GM13977 (cell line): Measurements from ENCODE around the gene DCTD.

Experiments used
- DNase-seq: peaks from one replicate; pipeline ENCODE4 v3.0.0; 2012; ENCODE audit warnings: low spot score
- in situ Hi-C: fragments of 300-500 bp; cut with MboI; formaldehyde crosslinking; loops from one replicate; pipeline ENCODE4 v1.12.0; 2022; ENCODE audit warnings: low sequenced_read_pairs, low pct_unique_long_range_greater_than_20kb, mixed read lengths, inconsistent platforms; ENCODE audit not compliant: unreplicated experiment
- TF ChIP-seq, protein P1 (sequence below): IDR thresholded peaks from 2 replicates; pipeline ENCODE4 v1.5.1; 2012; ENCODE audit warnings: mild to moderate bottlenecking, control low read depth; ENCODE audit not compliant: insufficient read depth; ENCODE audit errors: extremely low read depth, missing control alignments

Gene DCTD

GRCh38 chr4:182896421-182896820 is 20.8 kb downstream of the DCTD start:
- TF ChIP-seq, protein P1, sequence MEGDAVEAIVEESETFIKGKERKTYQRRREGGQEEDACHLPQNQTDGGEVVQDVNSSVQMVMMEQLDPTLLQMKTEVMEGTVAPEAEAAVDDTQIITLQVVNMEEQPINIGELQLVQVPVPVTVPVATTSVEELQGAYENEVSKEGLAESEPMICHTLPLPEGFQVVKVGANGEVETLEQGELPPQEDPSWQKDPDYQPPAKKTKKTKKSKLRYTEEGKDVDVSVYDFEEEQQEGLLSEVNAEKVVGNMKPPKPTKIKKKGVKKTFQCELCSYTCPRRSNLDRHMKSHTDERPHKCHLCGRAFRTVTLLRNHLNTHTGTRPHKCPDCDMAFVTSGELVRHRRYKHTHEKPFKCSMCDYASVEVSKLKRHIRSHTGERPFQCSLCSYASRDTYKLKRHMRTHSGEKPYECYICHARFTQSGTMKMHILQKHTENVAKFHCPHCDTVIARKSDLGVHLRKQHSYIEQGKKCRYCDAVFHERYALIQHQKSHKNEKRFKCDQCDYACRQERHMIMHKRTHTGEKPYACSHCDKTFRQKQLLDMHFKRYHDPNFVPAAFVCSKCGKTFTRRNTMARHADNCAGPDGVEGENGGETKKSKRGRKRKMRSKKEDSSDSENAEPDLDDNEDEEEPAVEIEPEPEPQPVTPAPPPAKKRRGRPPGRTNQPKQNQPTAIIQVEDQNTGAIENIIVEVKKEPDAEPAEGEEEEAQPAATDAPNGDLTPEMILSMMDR, result no peak
- in situ Hi-C loops, result no loop called here
- no peak for DNase-seq

DNA sequence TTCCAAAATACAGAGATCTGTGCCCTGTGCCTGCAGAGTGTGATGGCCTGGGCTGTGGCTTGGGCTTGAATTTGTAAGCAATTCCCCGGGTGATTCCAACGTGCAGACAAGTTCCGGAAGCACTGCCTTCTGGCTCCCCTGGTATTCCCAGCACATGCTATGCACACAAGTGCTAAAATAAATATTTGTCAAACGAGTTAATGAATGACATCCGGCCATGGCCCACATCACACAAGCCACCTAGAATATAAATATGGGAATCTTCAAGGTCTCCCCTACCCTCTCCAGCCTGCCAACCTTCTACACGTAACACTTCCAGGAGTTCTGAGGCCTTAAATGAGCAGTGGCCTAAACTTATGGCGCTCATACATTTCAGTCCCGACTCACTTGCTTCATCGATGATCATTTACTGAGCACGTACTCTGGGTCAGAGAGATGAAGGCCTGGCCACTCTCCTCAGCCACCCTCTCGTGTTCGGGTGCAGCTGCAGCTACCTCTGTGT is 21.3 kb downstream of the DCTD start:
- in situ Hi-C loops, result no loop called here
- DNase-seq, result no peak
- TF ChIP-seq, protein P1, result no peak

DNA sequence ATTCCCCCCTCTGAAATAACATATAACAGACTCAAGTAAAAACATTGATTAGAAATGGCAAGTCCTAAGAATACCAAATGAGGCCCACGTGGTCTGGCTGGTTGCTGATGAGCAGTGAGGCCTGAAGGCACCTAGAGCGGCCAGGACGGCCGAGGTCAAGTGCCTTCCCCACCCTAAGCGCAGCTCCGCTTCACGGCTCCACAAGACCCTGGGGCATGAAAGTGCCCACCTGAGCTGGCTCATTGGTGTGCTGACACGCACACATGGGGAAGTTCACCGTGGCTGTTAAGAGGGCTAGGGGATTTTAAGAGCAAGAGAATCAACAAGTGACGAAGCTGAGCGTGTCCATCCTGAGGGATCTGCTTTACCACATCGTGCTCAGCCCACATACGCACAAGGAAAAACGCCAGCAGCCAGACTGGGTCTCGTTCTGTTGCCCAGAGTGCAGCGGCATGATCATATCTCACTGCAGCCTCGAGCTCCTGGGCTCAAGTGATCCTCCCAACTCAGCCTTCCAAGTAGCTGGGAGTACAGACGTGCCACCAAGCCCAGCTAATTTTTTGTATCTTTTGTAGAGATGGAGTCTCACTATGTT is 22.4 kb downstream of the DCTD start:
- TF ChIP-seq, protein P1, result no peak
- in situ Hi-C loops, result no loop called here
- DNase-seq, result no peak

DNA sequence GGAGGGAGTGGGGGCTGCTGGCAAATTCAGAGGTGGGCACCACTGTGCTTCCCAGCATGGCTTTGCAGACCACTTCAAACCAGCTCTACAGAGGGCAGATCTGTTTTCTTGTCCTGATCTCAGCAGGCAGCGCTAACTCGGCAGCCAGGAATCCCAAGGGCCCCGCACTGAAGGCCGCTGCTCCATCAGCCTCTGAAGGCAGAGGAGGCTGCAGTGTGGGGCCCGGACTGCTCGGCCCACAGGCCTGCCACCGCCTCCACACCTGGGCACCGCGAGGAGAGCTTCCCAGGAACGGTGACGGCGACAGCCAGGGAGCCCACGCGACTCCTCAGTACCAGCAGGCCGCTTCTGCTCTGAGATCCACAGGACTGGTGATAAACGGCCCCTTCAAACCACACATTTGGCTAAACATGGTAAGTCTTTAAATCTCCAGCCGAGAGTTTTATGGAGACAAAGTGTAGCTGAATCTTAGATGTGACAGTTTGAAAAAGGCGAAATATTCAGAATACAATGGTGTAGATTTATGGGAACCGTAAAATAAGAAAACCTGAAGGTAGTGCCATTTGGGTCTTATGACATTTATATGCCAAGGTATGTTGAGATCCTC is 23.6 kb downstream of the DCTD start:
- TF ChIP-seq, protein P1, result no peak
- in situ Hi-C loops, result no loop called here

DNA sequence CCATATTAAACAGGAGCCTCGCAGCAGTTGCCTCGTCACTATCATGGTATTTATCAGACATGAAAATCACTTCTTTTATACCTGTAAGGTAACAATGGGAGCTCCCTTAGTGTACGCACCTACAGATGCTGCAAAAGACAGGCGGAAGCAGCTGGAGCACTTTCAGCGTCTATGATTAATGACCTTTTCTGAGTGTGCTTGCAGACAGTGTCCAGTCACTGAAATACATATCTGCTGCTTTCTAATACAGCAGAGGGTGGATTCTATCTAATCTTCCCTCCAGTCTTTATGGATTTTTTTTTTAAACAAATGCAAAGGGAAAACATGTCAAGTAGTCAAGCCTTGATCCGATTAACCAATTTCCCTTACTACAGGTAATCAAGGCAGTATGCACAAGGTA is 24.1 kb downstream of the DCTD start:
- in situ Hi-C loops, result no loop called here
- DNase-seq, result no peak
- TF ChIP-seq, protein P1, result no peak

More for the DNA sequence above, 23.6 kb downstream of the DCTD start:
- no peak for DNase-seq

- DNase-seq, result no peak
- TF ChIP-seq, protein P1, result no peak
- in situ Hi-C loops, result no loop called here
Measured at GRCh38 chr4:182890202-182890601, 27.0 kb downstream of the DCTD start.
